GM19324 (cell line): ENCODE results near the gene PCNA.
A peak's percentile ranks its signal among the peaks of the same experiment; 100 is the strongest.

ENCODE experiments used
- ATAC-seq: cut with Tn5 transposase; IDR thresholded peaks from one replicate; pipeline ENCODE4 v1.9.1; 2021; ENCODE audit warnings: mild to moderate bottlenecking, moderate library complexity; ENCODE audit not compliant: unreplicated experiment, low FRiP score

PCNA gene

GRCh38 chr20:5119435-5120184, at the start of gene PCNA:
PCNA (minus strand) TSS chr20:5119958; CDS start chr20:5119798, 160 bp downstream.
- ATAC-seq, result peak; percentile 98

DNA sequence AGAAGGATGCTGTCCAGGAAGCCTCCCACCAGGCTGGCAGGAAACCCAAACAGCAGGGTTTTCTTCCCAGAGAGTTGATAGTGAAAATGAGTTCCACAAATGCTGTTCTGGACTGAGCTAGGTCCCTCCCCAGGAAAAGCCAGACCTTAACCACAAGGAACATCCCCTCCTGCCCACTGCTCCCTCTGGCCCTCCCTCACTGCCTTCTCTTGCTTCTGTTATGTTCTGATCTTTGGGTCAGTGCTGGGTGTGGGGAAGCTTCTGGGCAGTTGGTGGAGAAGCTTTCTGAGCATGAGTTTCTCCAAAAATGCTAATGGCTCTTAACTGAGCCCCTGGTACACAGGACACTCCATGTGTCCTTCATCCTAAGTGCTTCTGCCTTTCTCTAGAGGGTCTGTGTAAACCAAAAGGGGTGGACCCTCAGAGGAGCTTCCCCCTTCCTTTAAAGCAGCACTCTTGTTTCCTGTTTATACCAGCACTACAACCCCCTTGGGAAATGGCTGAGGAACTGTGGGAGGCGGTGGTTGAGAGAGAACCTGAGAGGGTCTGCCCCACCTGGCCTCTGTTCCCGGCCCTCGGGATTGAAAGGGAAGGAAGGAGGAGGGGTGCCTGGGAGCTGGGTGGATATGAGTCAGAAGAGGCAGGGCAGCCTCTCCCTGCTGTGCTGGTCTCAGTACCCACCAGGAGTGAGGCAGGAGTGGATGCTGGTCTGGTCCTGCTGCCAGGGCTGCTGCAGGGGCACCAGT, 49.1 kb upstream of the PCNA start:
- no peak for ATAC-seq

- ATAC-seq, result no peak
Measured at GRCh38 chr20:5164645-5165625, 45.2 kb upstream of the PCNA start.

GRCh38 chr20:5161536-5162164, 41.9 kb upstream of the PCNA start:
- ATAC-seq, result no peak

DNA sequence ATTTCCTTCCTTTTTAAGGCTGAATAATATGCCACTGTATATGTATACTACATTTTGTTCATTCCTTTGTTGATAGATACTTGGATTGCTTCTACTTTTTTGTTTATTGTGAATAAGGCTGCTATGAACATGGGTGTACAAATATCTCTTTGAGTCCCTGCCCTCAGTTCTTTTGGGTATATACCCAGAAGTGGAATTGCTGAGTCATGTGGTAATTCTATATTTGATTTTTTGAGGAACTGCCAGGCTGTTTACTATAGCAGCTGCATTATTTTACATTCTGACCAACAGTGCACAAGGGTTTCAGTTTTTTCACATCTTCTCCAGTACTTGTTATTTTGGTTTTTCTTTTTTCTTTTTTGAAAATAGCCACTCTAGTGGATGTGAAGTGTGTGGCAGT, 41.1 kb upstream of the PCNA start:
- ATAC-seq, result no peak

DNA sequence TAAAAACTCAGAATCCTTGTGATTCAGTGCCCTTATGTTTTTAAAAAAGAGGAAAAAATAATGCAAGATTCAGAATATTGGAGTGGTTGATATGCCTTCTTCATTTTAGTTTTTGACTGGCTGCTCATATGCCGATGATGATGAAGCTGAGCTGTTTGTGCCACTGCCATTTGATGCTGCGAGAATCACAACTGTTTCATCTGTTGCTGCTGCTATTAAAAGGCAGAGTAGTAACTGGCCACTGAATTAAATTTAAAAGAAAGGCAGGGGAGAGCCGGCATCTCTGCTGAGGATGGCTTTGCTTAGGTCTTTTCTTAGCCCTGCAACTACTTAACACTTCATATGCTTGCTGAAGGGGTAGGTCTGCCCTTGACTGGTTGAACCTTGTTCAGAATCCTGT, 40.2 kb upstream of the PCNA start:
- ATAC-seq, result no peak

- no peak for ATAC-seq
Measured at GRCh38 chr20:5156675-5157448, 37.1 kb upstream of the PCNA start.

- ATAC-seq, result no peak
Measured at GRCh38 chr20:5155404-5155803, 35.6 kb upstream of the PCNA start.

DNA sequence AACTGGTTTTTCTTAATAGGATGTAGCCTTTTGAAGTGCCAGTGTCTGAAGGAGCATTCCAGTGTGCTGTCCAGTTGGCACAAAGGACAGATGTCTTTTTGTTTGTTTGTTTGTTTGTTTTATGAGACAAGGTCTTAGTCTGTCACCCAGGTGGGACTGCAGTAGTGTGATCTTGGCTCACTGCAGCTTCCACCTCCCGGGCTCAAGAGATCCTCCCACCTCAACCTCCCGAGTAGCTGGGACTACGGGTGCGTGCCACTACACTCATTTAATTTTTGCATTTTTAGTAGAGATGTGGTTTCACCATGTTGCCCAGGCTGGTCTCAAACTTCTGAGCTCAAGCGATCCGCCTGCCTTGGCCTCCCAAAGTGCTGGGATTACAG, 34.8 kb upstream of the PCNA start:
- no peak for ATAC-seq

DNA sequence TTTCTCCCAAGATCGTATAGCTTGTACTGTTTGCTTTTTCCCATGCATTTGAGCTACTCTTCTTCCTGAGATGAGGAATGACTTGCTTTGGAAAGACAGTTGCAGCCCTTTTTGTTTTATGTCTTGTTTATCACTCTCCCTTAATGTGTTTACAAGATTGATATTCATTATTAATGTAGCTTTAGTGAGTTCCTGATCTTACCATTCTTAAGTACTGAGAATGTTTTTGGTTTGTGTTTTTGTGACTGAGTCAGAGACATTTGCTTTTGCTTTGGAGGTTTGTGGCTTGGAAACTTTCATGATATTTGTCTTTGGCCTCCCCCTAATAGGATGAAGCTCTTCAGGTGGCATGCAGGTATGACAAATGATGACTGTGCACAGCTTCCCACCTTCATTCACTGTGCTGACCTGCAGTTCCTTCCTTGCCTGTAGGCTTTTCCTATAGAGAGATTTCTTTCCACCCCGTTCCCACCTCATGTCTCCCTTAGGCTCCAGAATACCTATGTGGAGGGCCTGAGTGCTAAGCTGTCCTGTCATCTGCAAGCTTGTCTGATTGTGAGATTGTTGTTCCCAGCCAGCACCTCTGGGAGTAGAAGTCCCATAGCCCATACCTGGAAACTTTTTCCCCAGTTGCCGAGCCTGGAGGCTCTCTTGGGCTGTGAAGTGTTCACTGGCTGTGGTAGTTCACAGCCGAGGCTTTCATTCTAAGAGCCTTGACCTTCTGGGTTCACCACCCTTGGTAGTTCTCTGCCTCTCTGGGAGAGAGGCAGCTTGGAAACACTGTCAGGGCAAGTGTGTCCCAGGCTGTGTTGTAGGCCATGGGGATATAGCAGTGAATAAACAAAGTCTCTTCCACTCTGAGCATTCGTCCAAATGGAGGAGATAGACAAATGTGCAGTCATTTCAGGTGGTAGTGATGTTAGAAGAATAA, 34.1 kb upstream of the PCNA start:
- ATAC-seq, result no peak

DNA sequence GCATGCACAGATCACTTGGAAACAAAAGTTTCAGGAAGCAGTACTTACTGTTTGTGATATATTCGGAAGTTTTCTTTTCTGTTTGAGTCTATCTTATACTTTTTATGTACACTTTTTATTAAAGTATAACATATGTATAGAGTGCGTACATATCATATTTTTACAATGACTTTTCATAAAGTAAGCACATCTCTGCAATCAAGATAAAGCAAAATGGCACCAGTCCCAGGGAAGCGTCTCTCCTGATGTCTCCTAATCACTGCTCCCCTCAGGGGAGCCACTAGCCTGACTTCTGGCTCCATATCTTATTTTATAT, 33.4 kb upstream of the PCNA start:
- ATAC-seq, result no peak

DNA sequence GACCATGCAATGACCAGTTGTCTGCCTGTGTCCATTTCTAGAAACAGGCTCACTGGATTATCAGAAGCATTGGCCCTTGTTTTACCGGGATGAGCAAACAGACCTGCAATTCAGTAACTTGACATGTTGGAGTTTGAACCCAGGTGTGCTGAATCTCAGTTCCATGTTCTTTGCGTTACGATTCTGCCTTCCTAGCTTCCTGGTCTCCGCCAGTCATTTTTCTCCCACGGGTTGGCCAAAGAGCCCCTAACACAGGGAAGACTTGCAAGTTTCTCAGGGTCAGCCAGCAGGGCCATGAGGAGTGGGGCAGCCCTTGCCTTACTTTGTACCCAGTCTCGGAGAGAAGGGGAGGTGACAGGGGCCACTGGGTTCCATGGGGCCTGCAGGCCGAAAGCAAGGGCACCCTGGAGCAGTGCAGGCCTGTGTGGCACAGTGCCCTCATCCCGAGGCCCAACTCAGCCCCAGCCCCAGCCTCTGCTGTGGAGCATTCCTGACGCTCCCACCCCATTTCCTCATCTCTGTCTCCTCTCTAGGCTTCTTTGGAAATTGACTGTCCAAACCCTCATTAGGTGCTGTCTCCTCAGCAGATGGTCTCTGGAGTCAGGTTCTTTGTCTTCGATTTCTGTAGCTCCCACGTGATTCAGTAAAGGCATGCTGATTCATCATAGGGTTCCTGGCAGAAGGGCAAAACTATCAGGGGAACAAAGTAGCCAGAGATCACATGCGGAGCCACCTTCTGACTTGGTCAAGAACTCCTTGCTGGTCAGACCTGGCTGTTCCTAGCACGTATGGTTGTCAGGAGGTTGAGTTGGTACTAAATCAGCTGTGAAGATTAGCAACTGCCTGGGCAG, 30.7 kb upstream of the PCNA start:
- no peak for ATAC-seq

DNA sequence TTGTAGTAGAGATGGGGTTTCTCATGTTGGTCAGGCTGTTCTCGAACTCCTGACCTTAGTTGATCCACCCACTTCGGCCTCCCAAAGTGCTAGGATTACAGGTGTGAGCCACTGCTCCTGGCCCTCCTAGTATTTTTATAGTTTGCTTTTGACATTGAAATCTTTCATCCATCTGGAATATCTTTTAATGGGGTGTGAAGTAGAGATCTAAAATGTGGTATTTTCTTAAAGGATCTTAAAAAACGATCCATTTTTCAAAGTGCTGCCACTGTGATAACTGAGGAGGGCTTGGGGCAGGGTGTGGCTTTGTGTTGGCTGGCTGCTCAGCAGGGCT, 30.1 kb upstream of the PCNA start:
- ATAC-seq, result no peak

GRCh38 chr20:5148581-5148980, 28.8 kb upstream of the PCNA start:
- ATAC-seq, result no peak

DNA sequence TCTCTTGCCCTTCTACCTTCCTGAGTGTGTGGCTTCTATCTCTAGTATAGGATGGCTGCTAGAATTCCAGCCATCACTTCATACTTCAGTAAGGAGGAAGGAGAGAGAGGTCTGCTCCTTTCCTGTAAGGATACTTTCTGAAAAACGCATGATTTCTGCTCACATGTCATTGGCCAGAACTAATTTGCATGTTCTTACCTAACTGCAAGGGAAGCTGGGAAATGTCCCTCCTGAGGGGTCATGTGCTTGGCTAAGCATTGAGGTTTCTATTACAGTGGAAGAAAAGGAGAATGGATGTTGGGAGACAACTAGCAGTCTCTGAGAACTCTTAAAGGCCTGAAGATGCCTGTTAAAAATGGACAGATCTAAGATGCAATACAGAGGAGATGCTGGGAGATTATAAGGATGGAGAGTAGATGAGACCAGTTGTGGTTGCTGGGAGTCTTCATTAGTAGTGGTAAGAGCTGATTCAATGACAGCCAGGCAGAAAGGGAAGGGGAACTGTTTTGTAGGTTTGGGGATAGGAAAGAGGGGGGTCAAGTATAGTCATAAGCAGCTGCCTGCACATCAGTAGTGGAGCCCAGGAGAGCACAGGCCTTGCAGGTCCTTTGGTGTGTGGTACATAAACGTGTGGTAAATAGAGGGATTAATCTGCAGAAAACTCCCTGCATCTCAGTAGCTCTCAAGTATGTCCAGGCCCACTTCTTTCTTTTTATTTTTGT, 27.3 kb upstream of the PCNA start:
- no peak for ATAC-seq

DNA sequence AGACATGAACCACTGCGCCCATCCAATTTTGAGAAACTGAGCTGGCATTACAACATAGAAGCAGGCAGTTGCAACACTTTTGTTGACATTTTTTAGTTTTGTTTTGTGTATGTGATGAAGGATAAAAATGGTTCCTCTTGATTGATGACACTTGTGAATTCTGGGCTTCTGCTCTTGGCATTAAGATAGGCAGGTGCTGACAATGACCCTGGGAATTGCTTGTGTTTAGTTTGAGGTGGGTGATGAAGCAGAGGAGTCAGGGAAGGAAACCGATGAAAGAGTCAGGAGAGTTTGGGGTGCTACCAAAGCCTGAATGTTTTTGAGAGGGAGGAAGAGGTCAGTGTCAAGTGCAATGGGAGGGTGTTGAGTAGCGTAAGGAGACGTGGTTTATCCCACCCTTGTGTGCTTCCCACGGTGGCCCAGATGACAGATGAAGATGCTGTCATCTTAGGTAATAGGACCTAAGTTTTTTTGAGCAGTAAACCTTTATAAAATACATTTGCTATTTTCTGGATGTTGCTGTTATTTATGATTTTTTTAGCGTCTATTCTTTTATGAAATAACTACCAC, 26.4 kb upstream of the PCNA start:
- ATAC-seq, result no peak
